B cell (primary cell): ENCODE results near the gene DLG2. TPM values are rescaled to one million over a fixed set of nuclear protein-coding genes. Genes with fewer than 3 reads are reported as not detected.

Source experiments
- ATAC-seq: fragments of 200-7000 bp; cut with Tn5 transposase; one replicate; pipeline ENCODE4 v1.10.0; 2021; ENCODE audit warnings: low read depth, mild to moderate bottlenecking, moderate number of reproducible peaks, moderate library complexity
- CTCF ChIA-PET: fragments of 350-600 bp; sonication (Branson Sonifier 250); formaldehyde crosslinking; loops from one replicate; lab custom pipeline; 2021; ENCODE audit warnings: antibody characterized with exemption, inconsistent platforms; lab: Charles Lee
- POLR2A ChIA-PET: fragments of 350-600 bp; sonication (Branson Sonifier 250); formaldehyde crosslinking; loops from one replicate; lab custom pipeline; 2021; ENCODE audit warnings: antibody characterized with exemption; lab: Charles Lee
- DNase-seq: peaks from one replicate; pipeline ENCODE4 v3.0.0; 2013
- H2AFZ ChIP-seq: 2 replicates; pipeline ENCODE4 v1.6.1; 2012; ENCODE audit warnings: mild to moderate bottlenecking, low read depth, low read length; ENCODE audit not compliant: insufficient read depth, poor library complexity, severe bottlenecking
- H3K27ac ChIP-seq, 2 donors: 1 replicate in 1 of 2; 2 replicates in 1 of 2; pipeline ENCODE4 v1.5.1; 2012 to 2013; ENCODE audit warnings: low read length in 2 of 2, mild to moderate bottlenecking in 2 of 2, moderate library complexity in 1 of 2
- H3K27me3 ChIP-seq, 4 experiments: fragments of 200-600 bp in 1 of 4; sonication (generic) in 1 of 4; replicated peaks in 1 of 4; 1 replicate in 2 of 4; 2 replicates in 2 of 4; pipeline versions ENCODE4 v1.6.1 to v1.7.0; 2013 to 2016; ENCODE audit warnings: low read length in 3 of 4, mild to moderate bottlenecking in 2 of 4, mixed read lengths in 1 of 4, moderate library complexity in 1 of 4; ENCODE audit not compliant: insufficient read depth in 4 of 4, control insufficient read depth in 3 of 4; ENCODE audit errors: control extremely low read depth in 1 of 4
- H3K36me3 ChIP-seq, 2 experiments: replicated peaks in 1 of 2; 1 replicate in 1 of 2; 2 replicates in 1 of 2; pipeline versions ENCODE4 v1.6.1 to v1.7.1; 2013; ENCODE audit warnings: low read length in 1 of 2; ENCODE audit not compliant: insufficient read depth in 2 of 2, control insufficient read depth in 1 of 2; ENCODE audit errors: control extremely low read depth in 1 of 2, extremely low read depth in 1 of 2
- H3K4me1 ChIP-seq, 2 donors: fragments of 200-600 bp in 1 of 2; sonication (generic) in 1 of 2; 1 replicate in 1 of 2; 2 replicates in 1 of 2; pipeline versions ENCODE4 v1.5.1 to v1.6.1; 2013 to 2017; ENCODE audit warnings: low read length in 2 of 2; ENCODE audit not compliant: control insufficient read depth in 2 of 2, insufficient read depth in 2 of 2
- H3K4me2 ChIP-seq: replicated peaks from 2 replicates; pipeline ENCODE3; 2012; ENCODE audit warnings: mild to moderate bottlenecking, low read depth, low read length; ENCODE audit not compliant: poor library complexity, severe bottlenecking
- H3K4me3 ChIP-seq, 5 experiments: fragments of 200-600 bp in 1 of 5; sonication (generic) in 1 of 5; 1 replicate in 3 of 5; 2 replicates in 2 of 5; pipeline versions ENCODE4 v1.5.1 to v1.7.0; 2011 to 2016; ENCODE audit warnings: low read length in 4 of 5, mild to moderate bottlenecking in 4 of 5, low read depth in 2 of 5, control low read depth in 1 of 5, moderate library complexity in 1 of 5; ENCODE audit not compliant: insufficient read depth in 1 of 5; ENCODE audit errors: control extremely low read depth in 1 of 5, extremely low read depth in 1 of 5
- H3K79me2 ChIP-seq: fragments of 200-600 bp; sonication (generic); one replicate; pipeline ENCODE4 v1.6.0; 2016; ENCODE audit warnings: low read length; ENCODE audit not compliant: control insufficient read depth, insufficient read depth
- H3K9ac ChIP-seq: fragments of 200-600 bp; sonication (generic); 2 replicates; pipeline ENCODE4 v1.6.1; 2017; ENCODE audit warnings: mild to moderate bottlenecking, low read length, moderate library complexity
- H3K9me3 ChIP-seq, 3 donors: one replicate each; pipeline versions ENCODE4 v1.6.1 to v1.7.1; 2013; ENCODE audit warnings: low read length in 2 of 3; ENCODE audit not compliant: control insufficient read depth in 2 of 3, insufficient read depth in 1 of 3; ENCODE audit errors: control extremely low read depth in 1 of 3
- H4K20me1 ChIP-seq: 2 replicates; pipeline ENCODE4 v1.6.0; 2012; ENCODE audit warnings: mild to moderate bottlenecking, low read length; ENCODE audit not compliant: insufficient read depth, control insufficient read depth, poor library complexity, severe bottlenecking
- H3K27ac Mint-ChIP-seq: one replicate; pipeline ENCODE4 v1.8.0; 2021; ENCODE audit warnings: mixed read lengths
- H3K27me3 Mint-ChIP-seq: one replicate; pipeline ENCODE4 v1.8.0; 2021; ENCODE audit warnings: mixed read lengths
- H3K4me1 Mint-ChIP-seq: one replicate; pipeline ENCODE4 v1.8.0; 2021; ENCODE audit warnings: mixed read lengths
- H3K4me3 Mint-ChIP-seq: one replicate; pipeline ENCODE4 v1.8.0; 2021; ENCODE audit warnings: mixed read lengths
- H3K9me3 Mint-ChIP-seq: one replicate; pipeline ENCODE4 v1.8.0; 2022; ENCODE audit warnings: mixed read lengths; ENCODE audit not compliant: insufficient read depth
- CTCF ChIP-seq: fragments of 200-600 bp; IDR thresholded peaks from one replicate; pipeline ENCODE4 v1.8.0; 2022; ENCODE audit warnings: antibody characterized with exemption, mild to moderate bottlenecking
- EZH2 ChIP-seq: IDR thresholded peaks from 2 replicates; pipeline ENCODE4 v1.6.1; 2012; ENCODE audit warnings: borderline replicate concordance, low read depth, mild to moderate bottlenecking, moderate library complexity, low read length; ENCODE audit not compliant: insufficient read depth, poor library complexity, severe bottlenecking
- WGBS: methylation state at CpG from one replicate; pipeline ENCODE4 v1.1.5; 2013; ENCODE audit warnings: missing lambda C conversion rate; ENCODE audit not compliant: insufficient coverage; 5-methylcytosine and 5-hydroxymethylcytosine counted together
- intact Hi-C: fragments of 100-400 bp; cut with micrococcal nuclease; formaldehyde crosslinking; loops from one replicate; pipeline ENCODE4 v1.10.0; 2022
- polyA plus RNA-seq: library from polyadenylated mRNA; depleted of rRNA; stranded (reverse); fragments of >200 nt; gene quantifications from 2 replicates; pipeline ENCODE4 v1.2.3, GENCODE V29; 2012
- total RNA-seq, 2 donors: library from RNA; stranded (reverse); fragments of 120-200 nt in 1 of 2; gene quantifications; 1 replicate in 1 of 2; 2 replicates in 1 of 2; pipeline versions ENCODE4 v1.2.3 to v1.2.4, GENCODE V29; 2013 to 2022

Gene DLG2
- total and polyA plus RNA-seq, 2 donors (not counting 1 experiment from before 2014, with no cell fraction given) = 0.54 to 5.4 TPM

GRCh38 chr11:84923489-84923888 is 703.7 kb downstream of the DLG2 start:
- Mint-ChIP-seq H3K4me1 (peaks cover 11% of the 10 kb centered on the region), H3K27ac (no peak overlapping the region), H3K4me3 (no peak overlapping the region), H3K9me3 (no peaks in the 10 kb centered on the region), H3K27me3 (peaks cover 17% of the 10 kb centered on the region)
- Histone ChIP-seq H3K27me3 (no peaks in the 10 kb centered on the region), H3K4me3 (no peak overlapping the region), H3K9ac (no peak overlapping the region), H3K4me1 (peaks cover 0 to 5% of the 10 kb centered on the region in 2 donors), H2AFZ (no peak overlapping the region), H3K79me2 (no peaks in the 10 kb centered on the region), H4K20me1 (no peaks in the 10 kb centered on the region), H3K27ac (no peak overlapping the region), H3K36me3 (no peaks in the 10 kb centered on the region), H3K4me2 (no peak overlapping the region), H3K9me3 (no peaks in the 10 kb centered on the region)
- POLR2A ChIA-PET = no interaction called here
- intact Hi-C loops = no loop called here
- ATAC-seq (no peak), DNase-seq (no peak)
- TF ChIP-seq EZH2 = no peak
- no peak for TF ChIP-seq CTCF
- CTCF ChIA-PET = interaction anchor here (1.2 kb wide), 1 partner anchor 14 kb away, joined by 3 read pairs; no protein-coding TSS in a partner anchor
- WGBS = no CpG with 5 or more reads among the region's 4 CpGs

GRCh38 chr11:84922836-84923235 is 704.3 kb downstream of the DLG2 start:
- H3K9ac ChIP-seq = peak overlapping the region; percentile 1
- Mint-ChIP-seq H3K27me3 (peaks cover 17% of the 10 kb centered on the region), H3K9me3 (no peaks in the 10 kb centered on the region), H3K4me3 (peak overlapping the region; percentile 52), H3K4me1 (peaks cover 11% of the 10 kb centered on the region), H3K27ac (no peak overlapping the region)
- DNase-seq = no peak
- ChIA-PET CTCF (interaction anchor here (1.2 kb wide), 1 partner anchor 14 kb away, joined by 3 read pairs; no protein-coding TSS in a partner anchor), POLR2A (no interaction called here)
- H2AFZ ChIP-seq = peak overlapping the region; percentile 13
- H3K27me3 ChIP-seq = no peaks in the 10 kb centered on the region
- intact Hi-C loops = no loop called here
- no peak for ATAC-seq
- no peak for TF ChIP-seq CTCF
- no peaks in the 10 kb centered on the region for H3K79me2 ChIP-seq
- H3K4me3 ChIP-seq = peak overlapping the region in 3 of 5 experiments; percentile 2 to 34 (median 25)
- peak overlapping the region; percentile 42 for H3K4me2 ChIP-seq
- H4K20me1 ChIP-seq = no peaks in the 10 kb centered on the region
- WGBS = 34% methylated on average over 12 of the region's 13 CpGs
- H3K4me1 ChIP-seq = peaks cover 0 to 5% of the 10 kb centered on the region in 2 donors
- no peak overlapping the region for H3K27ac ChIP-seq
- no peaks in the 10 kb centered on the region for H3K9me3 ChIP-seq
- H3K36me3 ChIP-seq = no peaks in the 10 kb centered on the region
